H9 (cell line): ENCODE results near the gene TUB. TPM values are rescaled to one million over a fixed set of nuclear protein-coding genes. Genes with fewer than 3 reads are reported as not detected.

Source experiments
- DNase-seq: peaks from one replicate; pipeline ENCODE4 v3.0.0-alpha.2; 2017
- H2AFZ ChIP-seq: one replicate; pipeline ENCODE4 v1.6.1; 2013; ENCODE audit warnings: mild to moderate bottlenecking, low read length, control low read depth, moderate library complexity
- H2AK5ac ChIP-seq: 2 replicates; pipeline ENCODE4 v1.6.1; 2013; ENCODE audit warnings: low read length, control low read depth, mixed read lengths; ENCODE audit not compliant: insufficient read length
- H2BK120ac ChIP-seq: one replicate; pipeline ENCODE4 v1.6.1; 2013; ENCODE audit warnings: low read depth, mild to moderate bottlenecking, low read length, control low read depth, inconsistent platforms; ENCODE audit not compliant: poor library complexity, severe bottlenecking
- H2BK12ac ChIP-seq: 2 replicates; pipeline ENCODE4 v1.6.1; 2013; ENCODE audit warnings: low read length, control low read depth, mixed read lengths, low read depth; ENCODE audit not compliant: insufficient read length
- H2BK15ac ChIP-seq: 2 replicates; pipeline ENCODE4 v1.6.1; 2013; ENCODE audit warnings: low read depth, low read length, control low read depth
- H2BK20ac ChIP-seq: one replicate; pipeline ENCODE4 v1.6.1; 2013; ENCODE audit warnings: low read depth, mild to moderate bottlenecking, low read length, control low read depth, inconsistent platforms; ENCODE audit not compliant: poor library complexity, severe bottlenecking
- H2BK5ac ChIP-seq: 2 replicates; pipeline ENCODE4 v1.6.1; 2013; ENCODE audit warnings: low read length, control low read depth, mixed read lengths; ENCODE audit not compliant: insufficient read length
- H3K14ac ChIP-seq: 2 replicates; pipeline ENCODE4 v1.6.1; 2013; ENCODE audit warnings: low read length, control low read depth; ENCODE audit not compliant: insufficient read depth
- H3K18ac ChIP-seq: 2 replicates; pipeline ENCODE4 v1.6.1; 2013; ENCODE audit warnings: low read depth, mild to moderate bottlenecking, mixed read lengths, low read length, control low read depth; ENCODE audit not compliant: insufficient read length
- H3K23ac ChIP-seq: 2 replicates; pipeline ENCODE4 v1.6.1; 2013; ENCODE audit warnings: low read length, control low read depth, mixed read lengths, low read depth; ENCODE audit not compliant: insufficient read length
- H3K23me2 ChIP-seq: 2 replicates; pipeline ENCODE4 v1.6.1; 2013; ENCODE audit warnings: low read depth, mild to moderate bottlenecking, mixed read lengths, low read length, control low read depth; ENCODE audit not compliant: insufficient read length, poor library complexity, severe bottlenecking
- H3K27ac ChIP-seq: 2 replicates; pipeline ENCODE4 v1.5.1; 2013; ENCODE audit warnings: low read length, control low read depth, mixed read lengths, low read depth; ENCODE audit not compliant: insufficient read length
- H3K27me3 ChIP-seq: 2 replicates; pipeline ENCODE4 v1.6.1; 2013; ENCODE audit warnings: low read length, control low read depth, inconsistent platforms; ENCODE audit not compliant: insufficient read depth
- H3K4ac ChIP-seq: 2 replicates; pipeline ENCODE4 v1.6.1; 2013; ENCODE audit warnings: low read depth, mild to moderate bottlenecking, control low read depth, inconsistent platforms, low read length, moderate library complexity
- H3K4me1 ChIP-seq: 2 replicates; pipeline ENCODE4 v1.6.1; 2013; ENCODE audit warnings: low read length, control low read depth, inconsistent platforms; ENCODE audit not compliant: insufficient read depth
- H3K4me2 ChIP-seq: 2 replicates; pipeline ENCODE4 v1.6.1; 2013; ENCODE audit warnings: low read length, control low read depth, mixed read lengths; ENCODE audit not compliant: insufficient read length, insufficient read depth
- H3K56ac ChIP-seq: 2 replicates; pipeline ENCODE4 v1.6.1; 2013; ENCODE audit warnings: low read depth, mild to moderate bottlenecking, mixed read lengths, low read length, control low read depth; ENCODE audit not compliant: insufficient read length
- H3K79me1 ChIP-seq: 2 replicates; pipeline ENCODE4 v1.6.1; 2013; ENCODE audit warnings: low read depth, mild to moderate bottlenecking, moderate library complexity, low read length, control low read depth, inconsistent platforms; ENCODE audit not compliant: insufficient read depth, poor library complexity, severe bottlenecking
- H3K79me2 ChIP-seq: 2 replicates; pipeline ENCODE4 v1.6.1; 2013; ENCODE audit warnings: low read length, control low read depth, inconsistent platforms; ENCODE audit not compliant: insufficient read depth
- H3K9ac ChIP-seq: 2 replicates; pipeline ENCODE4 v1.6.1; 2013; ENCODE audit warnings: low read length, control low read depth, mixed read lengths; ENCODE audit not compliant: insufficient read length; ENCODE audit errors: extremely low read depth
- H3K9me3 ChIP-seq: one replicate; pipeline ENCODE4 v1.6.1; 2013; ENCODE audit warnings: low read depth, low read length, inconsistent platforms; ENCODE audit not compliant: control insufficient read depth
- H3T11ph ChIP-seq: one replicate; pipeline ENCODE4 v1.6.1; 2013; ENCODE audit warnings: mild to moderate bottlenecking, low read length, control low read depth, inconsistent platforms
- H4K20me1 ChIP-seq: one replicate; pipeline ENCODE4 v1.6.1; 2013; ENCODE audit not compliant: control insufficient read depth, insufficient read length, insufficient read depth
- H4K5ac ChIP-seq: 2 replicates; pipeline ENCODE4 v1.6.1; 2013; ENCODE audit warnings: low read depth, mild to moderate bottlenecking, mixed read lengths, low read length, control low read depth; ENCODE audit not compliant: insufficient read length
- H4K8ac ChIP-seq: replicated peaks from 2 replicates; pipeline ENCODE4 v1.6.1; 2013; ENCODE audit warnings: low read length, control low read depth, mixed read lengths, low read depth; ENCODE audit not compliant: insufficient read length
- H4K91ac ChIP-seq: 2 replicates; pipeline ENCODE4 v1.6.1; 2013; ENCODE audit warnings: low read depth, mild to moderate bottlenecking, moderate library complexity, mixed read lengths, low read length, control low read depth; ENCODE audit not compliant: insufficient read length
- H3K27ac Mint-ChIP-seq, 3 experiments: 2 replicates in 2 of 3; 3 replicates in 1 of 3; pipeline ENCODE4 v1.8.0; 2020 to 2021; ENCODE audit warnings: mixed read lengths in 3 of 3, mild to moderate bottlenecking in 1 of 3, moderate library complexity in 1 of 3
- H3K27me3 Mint-ChIP-seq: 2 replicates; pipeline ENCODE4 v1.8.0; 2021; ENCODE audit warnings: low read depth, mild to moderate bottlenecking, moderate library complexity, mixed read lengths
- H3K36me3 Mint-ChIP-seq, 3 experiments: 2 replicates in 2 of 3; 3 replicates in 1 of 3; pipeline ENCODE4 v1.8.0; 2020 to 2021; ENCODE audit warnings: low read depth in 3 of 3, mixed read lengths in 3 of 3; ENCODE audit not compliant: insufficient read depth in 1 of 3
- H3K4me1 Mint-ChIP-seq, 2 experiments: 2 replicates each; pipeline ENCODE4 v1.8.0; 2020; ENCODE audit warnings: mixed read lengths in 2 of 2
- H3K4me3 Mint-ChIP-seq, 2 experiments: 2 replicates in 1 of 2; 3 replicates in 1 of 2; pipeline ENCODE4 v1.8.0; 2020 to 2021; ENCODE audit warnings: mild to moderate bottlenecking in 2 of 2, mixed read lengths in 2 of 2, moderate library complexity in 1 of 2
- H3K9me3 Mint-ChIP-seq, 2 experiments: 2 replicates in 1 of 2; 3 replicates in 1 of 2; pipeline ENCODE4 v1.8.0; 2020; ENCODE audit warnings: mild to moderate bottlenecking in 2 of 2, mixed read lengths in 2 of 2, moderate library complexity in 1 of 2
- CTCF ChIP-seq: fragments of 200-600 bp; sonication (generic); conservative IDR thresholded peaks from 3 replicates; pipeline ENCODE4 v1.8.0; 2021; ENCODE audit warnings: antibody characterized with exemption, mild to moderate bottlenecking
- WGBS: extraction: QIAGEN DNeasy Blood & Tissue Kit; methylation state at CpG from one replicate; pipeline ENCODE4 v1.1.7; 2013; ENCODE audit warnings: missing lambda C conversion rate, low lambda C conversion rate, mixed read lengths; ENCODE audit not compliant: insufficient read length; ENCODE audit errors: extremely low coverage; 5-methylcytosine and 5-hydroxymethylcytosine counted together
- total RNA-seq: library from RNA; stranded (reverse); gene quantifications from 2 replicates; pipeline ENCODE4 v1.2.1, GENCODE V29; 2021

The TUB gene
- total RNA-seq, 1 experiment from 2014 or later, result 14.8 TPM

DNA sequence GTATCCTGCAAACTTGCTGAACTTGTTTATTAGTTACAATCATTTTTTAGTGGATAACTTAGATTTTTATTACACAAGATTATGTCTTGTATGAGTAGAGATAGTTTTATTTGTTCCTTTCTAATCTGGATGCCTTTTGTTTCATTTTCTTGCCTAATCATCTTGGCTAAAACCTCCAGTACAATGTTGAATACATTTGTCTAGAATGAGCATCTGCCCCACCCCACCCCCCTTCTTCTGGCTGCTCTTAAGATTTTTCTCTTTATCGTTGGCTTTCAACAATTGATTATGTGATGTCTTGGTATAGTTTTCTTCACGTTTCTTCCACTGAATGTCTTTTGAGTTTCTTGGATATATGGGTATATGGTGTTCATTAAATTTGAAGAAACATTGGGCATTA lies 37.3 kb upstream of the TUB start:
- no peak overlapping the region for H3K9ac ChIP-seq
- H3K4me1 ChIP-seq, result no peaks in the 10 kb centered on the region
- Mint-ChIP-seq H3K4me3 (no peak overlapping the region), H3K4me1 (peaks cover 0 to 3% of the 10 kb centered on the region in 2 experiments; a peak in 3 of 4 replicates), H3K27ac (no peak overlapping the region), H3K27me3 (peaks cover 31% of the 10 kb centered on the region), H3K9me3 (no peaks in the 10 kb centered on the region; a peak in 1 of 5 replicates), H3K36me3 (no peaks in the 10 kb centered on the region)
- no peak overlapping the region for H3K56ac ChIP-seq
- no peak overlapping the region for H3K18ac ChIP-seq
- H2BK15ac ChIP-seq, result no peak overlapping the region
- no peak overlapping the region for H3K4ac ChIP-seq
- H4K5ac ChIP-seq, result no peak overlapping the region
- no peak overlapping the region for H4K8ac ChIP-seq
- H3K27ac ChIP-seq, result no peak overlapping the region
- no peaks in the 10 kb centered on the region for H4K20me1 ChIP-seq
- H3K27me3 ChIP-seq, result no peaks in the 10 kb centered on the region
- H3K9me3 ChIP-seq, result no peaks in the 10 kb centered on the region
- no peak overlapping the region for H4K91ac ChIP-seq
- no peaks in the 10 kb centered on the region for H3K79me1 ChIP-seq
- H3T11ph ChIP-seq, result no peak overlapping the region
- no peak overlapping the region for H2AK5ac ChIP-seq
- no peak overlapping the region for H2BK120ac ChIP-seq
- H2BK12ac ChIP-seq, result no peak overlapping the region
- no peak overlapping the region for H2BK20ac ChIP-seq
- H3K23ac ChIP-seq, result no peak overlapping the region
- H3K79me2 ChIP-seq, result no peaks in the 10 kb centered on the region
- WGBS, result no CpG with 5 or more reads among the region's 2 CpGs
- H3K4me2 ChIP-seq, result no peak overlapping the region
- no peak for DNase-seq
- H3K14ac ChIP-seq, result no peak overlapping the region
- no peak for TF ChIP-seq CTCF
- no peaks in the 10 kb centered on the region for H3K23me2 ChIP-seq
- H2BK5ac ChIP-seq, result no peak overlapping the region
- no peak overlapping the region for H2AFZ ChIP-seq
